Esophagus squamous epithelium (tissue), 4 donors: ENCODE measurements around the gene CDK10.

Experiments used
- POLR2A ChIP-seq, 4 donors: fragments of 450-650 bp; IDR thresholded peaks; one replicate each; pipeline ENCODE4 v1.6.1; 2017; ENCODE audit warnings: antibody characterized with exemption in 4 of 4, mild to moderate bottlenecking in 4 of 4, moderate library complexity in 3 of 4
- TF ChIP-seq, protein P1 (sequence below), 6 experiments: fragments of 450-650 bp in 4 of 6; fragments of 200-600 bp in 2 of 6; sonication (generic) in 2 of 6; IDR thresholded peaks; one replicate each; pipeline ENCODE4 v1.5.1; 2016 to 2019; ENCODE audit warnings: antibody characterized with exemption in 6 of 6, mild to moderate bottlenecking in 4 of 6, moderate library complexity in 4 of 6

- TF ChIP-seq, protein P1, sequence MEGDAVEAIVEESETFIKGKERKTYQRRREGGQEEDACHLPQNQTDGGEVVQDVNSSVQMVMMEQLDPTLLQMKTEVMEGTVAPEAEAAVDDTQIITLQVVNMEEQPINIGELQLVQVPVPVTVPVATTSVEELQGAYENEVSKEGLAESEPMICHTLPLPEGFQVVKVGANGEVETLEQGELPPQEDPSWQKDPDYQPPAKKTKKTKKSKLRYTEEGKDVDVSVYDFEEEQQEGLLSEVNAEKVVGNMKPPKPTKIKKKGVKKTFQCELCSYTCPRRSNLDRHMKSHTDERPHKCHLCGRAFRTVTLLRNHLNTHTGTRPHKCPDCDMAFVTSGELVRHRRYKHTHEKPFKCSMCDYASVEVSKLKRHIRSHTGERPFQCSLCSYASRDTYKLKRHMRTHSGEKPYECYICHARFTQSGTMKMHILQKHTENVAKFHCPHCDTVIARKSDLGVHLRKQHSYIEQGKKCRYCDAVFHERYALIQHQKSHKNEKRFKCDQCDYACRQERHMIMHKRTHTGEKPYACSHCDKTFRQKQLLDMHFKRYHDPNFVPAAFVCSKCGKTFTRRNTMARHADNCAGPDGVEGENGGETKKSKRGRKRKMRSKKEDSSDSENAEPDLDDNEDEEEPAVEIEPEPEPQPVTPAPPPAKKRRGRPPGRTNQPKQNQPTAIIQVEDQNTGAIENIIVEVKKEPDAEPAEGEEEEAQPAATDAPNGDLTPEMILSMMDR (IDR thresholded peaks at IDR 0.05) = peak in 1 of 6 experiments; percentile 2
- peak in 2 of 4 donors; percentile 53 to 73 for TF ChIP-seq POLR2A (IDR thresholded peaks at IDR 0.05)
Observed at GRCh38 chr16:89720813-89721545, 34.5 kb downstream of the CDK10 start, which contains the start of the genes VPS9D1 and ZNF276.
